Transverse colon (tissue), 4 donors: ENCODE measurements around the gene EMX1.

Source experiments
- POLR2A ChIP-seq: fragments of 450-650 bp; IDR thresholded peaks from one replicate; pipeline ENCODE4 v1.6.1; 2016; ENCODE audit warnings: antibody characterized with exemption, mild to moderate bottlenecking, moderate library complexity
- POLR2AphosphoS5 ChIP-seq, 3 donors: sonication (generic); formaldehyde crosslinking; IDR thresholded peaks; one replicate each; pipeline ENCODE4 v1.6.1; 2016; ENCODE audit warnings: antibody characterized with exemption in 3 of 3
- TF ChIP-seq, protein P1 (sequence below), 5 experiments: fragments of 200-600 bp in 3 of 5; fragments of 450-650 bp in 2 of 5; sonication (generic) in 3 of 5; IDR thresholded peaks; 1 replicate in 2 of 5; 2 replicates in 3 of 5; pipeline ENCODE4 v1.5.1; 2016 to 2017; ENCODE audit warnings: antibody characterized with exemption in 5 of 5, inconsistent platforms in 3 of 5, mild to moderate bottlenecking in 2 of 5, moderate library complexity in 1 of 5

DNA sequence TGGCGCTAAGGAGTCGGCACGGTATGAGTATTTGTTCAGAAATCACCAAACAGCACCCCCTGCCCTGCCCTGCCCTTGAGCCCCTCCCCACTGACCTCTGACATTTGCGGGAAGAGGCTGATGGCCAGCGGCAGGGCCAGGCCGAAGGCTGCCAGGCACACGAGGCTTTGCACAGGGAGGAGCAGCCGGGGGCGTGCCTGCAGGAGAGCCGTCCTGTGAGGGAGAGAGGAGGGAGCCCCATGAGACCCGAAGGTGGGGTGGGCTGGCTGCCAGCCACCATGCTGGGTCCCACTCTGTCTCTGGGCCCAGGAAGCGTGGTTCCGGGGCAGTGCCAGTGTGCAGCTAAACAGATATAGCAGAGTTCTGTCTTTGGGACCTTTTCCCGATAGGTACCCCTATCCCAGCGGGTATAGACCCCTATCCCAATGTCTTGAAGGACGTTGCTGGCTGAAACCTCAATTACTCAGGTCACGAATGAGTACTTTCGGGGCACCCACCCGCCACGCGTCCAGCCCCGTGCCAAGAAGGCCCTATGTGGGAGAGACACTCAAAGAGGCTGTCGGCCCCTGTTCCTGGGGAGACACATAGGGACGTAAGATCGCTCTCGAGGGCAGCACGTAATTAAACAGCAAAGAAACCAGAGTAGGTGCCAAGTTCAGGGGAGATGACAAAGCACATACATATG, 43.9 kb downstream of the EMX1 start:
- TF ChIP-seq, protein P1, sequence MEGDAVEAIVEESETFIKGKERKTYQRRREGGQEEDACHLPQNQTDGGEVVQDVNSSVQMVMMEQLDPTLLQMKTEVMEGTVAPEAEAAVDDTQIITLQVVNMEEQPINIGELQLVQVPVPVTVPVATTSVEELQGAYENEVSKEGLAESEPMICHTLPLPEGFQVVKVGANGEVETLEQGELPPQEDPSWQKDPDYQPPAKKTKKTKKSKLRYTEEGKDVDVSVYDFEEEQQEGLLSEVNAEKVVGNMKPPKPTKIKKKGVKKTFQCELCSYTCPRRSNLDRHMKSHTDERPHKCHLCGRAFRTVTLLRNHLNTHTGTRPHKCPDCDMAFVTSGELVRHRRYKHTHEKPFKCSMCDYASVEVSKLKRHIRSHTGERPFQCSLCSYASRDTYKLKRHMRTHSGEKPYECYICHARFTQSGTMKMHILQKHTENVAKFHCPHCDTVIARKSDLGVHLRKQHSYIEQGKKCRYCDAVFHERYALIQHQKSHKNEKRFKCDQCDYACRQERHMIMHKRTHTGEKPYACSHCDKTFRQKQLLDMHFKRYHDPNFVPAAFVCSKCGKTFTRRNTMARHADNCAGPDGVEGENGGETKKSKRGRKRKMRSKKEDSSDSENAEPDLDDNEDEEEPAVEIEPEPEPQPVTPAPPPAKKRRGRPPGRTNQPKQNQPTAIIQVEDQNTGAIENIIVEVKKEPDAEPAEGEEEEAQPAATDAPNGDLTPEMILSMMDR (IDR thresholded peaks at IDR 0.05), result no peak
- TF ChIP-seq POLR2AphosphoS5 (IDR thresholded peaks at IDR 0.05) (no peak), POLR2A (no peak)
